Sigmoid colon (tissue), 7 donors: ENCODE measurements around the gene PCDHGA8. TPM values are rescaled to one million over a fixed set of nuclear protein-coding genes. Genes with fewer than 3 reads are reported as not detected.
"Not testable (repeated sequence)": the region's sequence is repeated elsewhere in the genome, so short reads cannot be mapped to it uniquely, and the experiment has no call there.

ENCODE experiments used
- DNase-seq: peaks from one replicate; pipeline ENCODE4 v3.0.0-alpha.2; 2019
- H3K27ac ChIP-seq, 4 donors: fragments of 200-600 bp; sonication (generic); one replicate each; pipeline ENCODE4 v1.5.1; 2016 to 2019; ENCODE audit warnings: mild to moderate bottlenecking in 1 of 4
- H3K27me3 ChIP-seq, 3 donors: fragments of 200-600 bp; sonication (generic); one replicate each; pipeline ENCODE4 v1.5.1; 2019; ENCODE audit warnings: mild to moderate bottlenecking in 1 of 3
- H3K36me3 ChIP-seq, 4 donors: fragments of 200-600 bp; sonication (generic); one replicate each; pipeline ENCODE4 v1.5.1; 2016 to 2019
- H3K4me1 ChIP-seq, 4 donors: fragments of 200-600 bp; sonication (generic); one replicate each; pipeline ENCODE4 v1.5.1; 2017 to 2019
- H3K4me3 ChIP-seq, 4 donors: fragments of 200-600 bp; sonication (generic); one replicate each; pipeline ENCODE4 v1.5.1; 2017 to 2019; ENCODE audit warnings: mild to moderate bottlenecking in 2 of 4, moderate library complexity in 1 of 4
- H3K9me3 ChIP-seq, 4 donors: fragments of 200-600 bp in 3 of 4; sonication (generic) in 3 of 4; one replicate each; pipeline versions ENCODE4 v1.5.1 to v1.6.1; 2013 to 2019
- EP300 ChIP-seq, 4 donors: sonication (generic); formaldehyde crosslinking; IDR thresholded peaks; one replicate each; pipeline ENCODE4 v1.6.1; 2017; ENCODE audit warnings: antibody characterized with exemption in 4 of 4
- POLR2A ChIP-seq, 2 donors: fragments of 450-650 bp; IDR thresholded peaks; one replicate each; pipeline ENCODE4 v1.6.1; 2016; ENCODE audit warnings: antibody characterized with exemption in 2 of 2, mild to moderate bottlenecking in 2 of 2, moderate library complexity in 2 of 2
- POLR2AphosphoS5 ChIP-seq, 4 donors: sonication (generic); formaldehyde crosslinking; IDR thresholded peaks; one replicate each; pipeline ENCODE4 v1.6.1; 2017; ENCODE audit warnings: antibody characterized with exemption in 4 of 4
- WGBS, 2 donors: extraction: QIAGEN DNeasy Blood & Tissue Kit; methylation state at CpG; one replicate each; pipeline ENCODE4 v1.1.7; 2013; 5-methylcytosine and 5-hydroxymethylcytosine counted together
- intact Hi-C: fragments of 100-400 bp; cut with DNase I; formaldehyde crosslinking; loops from one replicate; pipeline ENCODE4 v1.15.1; 2023
- polyA plus RNA-seq, 3 donors: library from polyadenylated mRNA; stranded (reverse); fragments of 200-250 nt; gene quantifications; one replicate each; pipeline ENCODE4 v1.2.3, GENCODE V29; 2013
- total RNA-seq, 4 donors: library from RNA; depleted of rRNA; stranded (reverse); fragments of >200 nt; gene quantifications; one replicate each; pipeline ENCODE4 v1.1.0, GENCODE V29; 2016
- TF ChIP-seq, protein P1 (sequence below), 4 experiments: fragments of 450-650 bp in 3 of 4; fragments of 200-600 bp in 1 of 4; IDR thresholded peaks; one replicate each; pipeline ENCODE4 v1.5.1; 2016 to 2019; ENCODE audit warnings: antibody characterized with exemption in 4 of 4, mild to moderate bottlenecking in 3 of 4, moderate library complexity in 2 of 4
- donor health status: healthy with polysubstance abuse.
- donor health status: Bipolar disorder and iron deficiency.
- donor health status: healthy.

Gene PCDHGA8
- total and polyA plus RNA-seq, 7 donors, result 0.16 to 7.9 (median 5.4) TPM; not detected in 2

DNA sequence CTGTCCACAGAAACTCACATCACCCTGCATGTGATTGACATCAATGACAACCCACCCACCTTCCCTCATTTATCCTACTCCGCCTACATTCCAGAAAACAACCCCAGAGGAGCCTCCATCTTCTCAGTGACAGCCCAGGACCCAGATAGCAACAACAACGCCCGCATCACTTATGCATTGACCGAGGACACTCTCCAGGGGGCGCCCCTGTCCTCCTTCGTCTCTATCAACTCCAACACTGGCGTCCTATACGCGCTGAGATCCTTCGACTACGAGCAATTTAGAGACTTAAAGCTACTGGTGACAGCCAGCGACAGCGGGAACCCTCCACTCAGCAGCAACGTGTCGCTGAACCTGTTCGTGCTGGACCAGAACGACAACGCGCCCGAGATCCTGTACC lies 47.1 kb upstream of the PCDHGA8 start:
- no peaks in the 10 kb centered on the region for H3K4me1 ChIP-seq
- no peak for TF ChIP-seq POLR2AphosphoS5 (IDR thresholded peaks at IDR 0.05)
- TF ChIP-seq, protein P1, sequence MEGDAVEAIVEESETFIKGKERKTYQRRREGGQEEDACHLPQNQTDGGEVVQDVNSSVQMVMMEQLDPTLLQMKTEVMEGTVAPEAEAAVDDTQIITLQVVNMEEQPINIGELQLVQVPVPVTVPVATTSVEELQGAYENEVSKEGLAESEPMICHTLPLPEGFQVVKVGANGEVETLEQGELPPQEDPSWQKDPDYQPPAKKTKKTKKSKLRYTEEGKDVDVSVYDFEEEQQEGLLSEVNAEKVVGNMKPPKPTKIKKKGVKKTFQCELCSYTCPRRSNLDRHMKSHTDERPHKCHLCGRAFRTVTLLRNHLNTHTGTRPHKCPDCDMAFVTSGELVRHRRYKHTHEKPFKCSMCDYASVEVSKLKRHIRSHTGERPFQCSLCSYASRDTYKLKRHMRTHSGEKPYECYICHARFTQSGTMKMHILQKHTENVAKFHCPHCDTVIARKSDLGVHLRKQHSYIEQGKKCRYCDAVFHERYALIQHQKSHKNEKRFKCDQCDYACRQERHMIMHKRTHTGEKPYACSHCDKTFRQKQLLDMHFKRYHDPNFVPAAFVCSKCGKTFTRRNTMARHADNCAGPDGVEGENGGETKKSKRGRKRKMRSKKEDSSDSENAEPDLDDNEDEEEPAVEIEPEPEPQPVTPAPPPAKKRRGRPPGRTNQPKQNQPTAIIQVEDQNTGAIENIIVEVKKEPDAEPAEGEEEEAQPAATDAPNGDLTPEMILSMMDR (IDR thresholded peaks at IDR 0.05), result no peak
- TF ChIP-seq EP300 (IDR thresholded peaks at IDR 0.05), result no peak
- no peak for TF ChIP-seq POLR2A (IDR thresholded peaks at IDR 0.05)
- no peak overlapping the region for H3K4me3 ChIP-seq
- intact Hi-C loops, result no loop called here
- no peak overlapping the region for H3K27ac ChIP-seq
- peaks cover 14 to 79% (median 43%) of the 10 kb centered on the region in 4 donors for H3K9me3 ChIP-seq
- no peak for DNase-seq
- no peaks in the 10 kb centered on the region for H3K36me3 ChIP-seq
- WGBS, 2 donors, result 43 to 62% methylated on average over 20 of the region's 20 CpGs
- peaks cover 0 to 51% (median 0%) of the 10 kb centered on the region in 3 donors for H3K27me3 ChIP-seq

GRCh38 chr5:141346017-141346416 lies 46.4 kb upstream of the PCDHGA8 start:
- Histone ChIP-seq H3K9me3 (peaks cover 8 to 79% (median 46%) of the 10 kb centered on the region in 4 donors), H3K27me3 (peaks cover 0 to 58% (median 0%) of the 10 kb centered on the region in 3 donors)
- H3K4me1 ChIP-seq, DNase-seq, intact Hi-C loops, H3K27ac ChIP-seq, H3K36me3 ChIP-seq, H3K4me3 ChIP-seq: not testable (repeated sequence)
- WGBS, 2 donors, result 48 to 70% methylated on average over 27 to 28 of the region's 35 CpGs

GRCh38 chr5:141349917-141350619 lies 42.4 kb upstream of the PCDHGA8 start, which contains the start of gene PCDHGB1:
Gene PCDHGB1 (plus strand): TSS chr5:141350099. CDS start chr5:141350261, 162 bp downstream.
- Histone ChIP-seq H3K27me3 (peaks cover 0 to 50% (median 0%) of the 10 kb centered on the region in 3 donors), H3K4me1 (no peaks in the 10 kb centered on the region), H3K27ac (no peak within 1 kb of the TSS), H3K4me3 (peak within 1 kb of the TSS in 3 of 4 donors; percentile 9 to 37 (median 20)), H3K9me3 (peaks cover 15 to 70% (median 44%) of the 10 kb centered on the region in 4 donors), H3K36me3 (no peaks in the 10 kb centered on the region)
- intact Hi-C loops, result no loop called here
- TF ChIP-seq, protein P1 (IDR thresholded peaks at IDR 0.05), result peak in 1 of 4 experiments; percentile 27
- TF ChIP-seq EP300 (IDR thresholded peaks at IDR 0.05), result no peak
- DNase-seq, result no peak
- 30 to 39% methylated on average over 29 of the region's 29 CpGs for WGBS, 2 donors

DNA sequence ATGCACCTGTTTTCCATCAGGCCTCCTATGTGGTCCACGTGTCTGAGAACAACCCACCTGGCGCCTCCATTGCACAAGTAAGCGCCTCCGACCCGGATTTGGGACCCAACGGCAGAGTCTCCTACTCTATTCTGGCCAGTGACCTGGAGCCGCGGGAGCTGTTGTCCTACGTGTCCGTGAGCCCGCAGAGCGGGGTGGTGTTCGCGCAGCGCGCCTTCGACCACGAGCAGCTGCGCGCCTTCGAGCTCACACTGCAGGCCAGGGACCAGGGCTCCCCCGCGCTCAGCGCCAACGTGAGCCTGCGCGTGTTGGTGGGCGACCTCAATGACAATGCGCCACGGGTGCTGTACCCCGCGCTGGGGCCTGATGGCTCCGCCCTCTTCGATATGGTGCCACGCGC lies 40.8 kb upstream of the PCDHGA8 start:
- no peak for DNase-seq
- WGBS, 2 donors, result 43 to 73% methylated on average over 32 to 36 of the region's 36 CpGs

GRCh38 chr5:141354900-141355469 lies 37.4 kb upstream of the PCDHGA8 start, which contains the start of gene PCDHGA4:
Gene PCDHGA4 (plus strand): TSS chr5:141355021. CDS start chr5:141355108, 87 bp downstream.
- no peaks in the 10 kb centered on the region for H3K36me3 ChIP-seq
- peaks cover 30 to 84% (median 60%) of the 10 kb centered on the region in 4 donors for H3K9me3 ChIP-seq
- H3K4me1 ChIP-seq, result no peaks in the 10 kb centered on the region
- peaks cover 0 to 30% (median 0%) of the 10 kb centered on the region in 3 donors for H3K27me3 ChIP-seq
- peak within 1 kb of the TSS; percentile 11 to 42 (median 29) for H3K4me3 ChIP-seq
- 20 to 55% methylated on average over 29 of the region's 29 CpGs for WGBS, 2 donors
- no peak for TF ChIP-seq EP300 (IDR thresholded peaks at IDR 0.05)
- TF ChIP-seq, protein P1 (IDR thresholded peaks at IDR 0.05), result peak in 2 of 4 experiments; percentile 11 to 39
- peak within 1 kb of the TSS in 1 of 4 donors; percentile 30 for H3K27ac ChIP-seq
- DNase-seq, result no peak
- intact Hi-C loops, result no loop called here

More for the DNA sequence above, 40.8 kb upstream of the PCDHGA8 start:
- Histone ChIP-seq H3K27me3 (peaks cover 0 to 42% (median 0%) of the 10 kb centered on the region in 3 donors), H3K9me3 (peaks cover 19 to 72% (median 50%) of the 10 kb centered on the region in 4 donors), H3K36me3 (no peaks in the 10 kb centered on the region), H3K4me3 (no peak overlapping the region), H3K4me1 (no peaks in the 10 kb centered on the region), H3K27ac (no peak overlapping the region)
- TF ChIP-seq EP300 (IDR thresholded peaks at IDR 0.05) (no peak), POLR2AphosphoS5 (IDR thresholded peaks at IDR 0.05) (no peak), POLR2A (IDR thresholded peaks at IDR 0.05) (no peak)
- TF ChIP-seq, protein P1 (IDR thresholded peaks at IDR 0.05), result no peak
- intact Hi-C loops, result no loop called here
